ENCODE measurements around the gene NAMPT. TPM values are rescaled to one million over a fixed set of nuclear protein-coding genes. Genes with fewer than 3 reads are reported as not detected.
"Not testable (repeated sequence)": the region's sequence is repeated elsewhere in the genome, so short reads cannot be mapped to it uniquely, and the experiment has no call there.

NAMPT gene
- total RNA-seq, 4 donors from 2014 or later, result 91.8 to 99.5 (median 97.5) TPM

GRCh38 chr7:106312099-106312871, 27.5 kb upstream of the NAMPT start:
- no peak for DNase-seq
- H3K9me3 ChIP-seq, result no peaks in the 10 kb centered on the region
- no peaks in the 10 kb centered on the region for H3K36me3 ChIP-seq
- no peak overlapping the region for H3K27ac ChIP-seq
- H3K27me3 ChIP-seq, result no peaks in the 10 kb centered on the region
- no peaks in the 10 kb centered on the region for H3K4me1 ChIP-seq
- no peak overlapping the region for H3K4me3 ChIP-seq
- TF ChIP-seq CTCF (IDR thresholded peaks at IDR 0.05), result no peak
- TF ChIP-seq POLR2A (IDR thresholded peaks at IDR 0.05), result no peak

GRCh38 chr7:106309362-106309761, 24.6 kb upstream of the NAMPT start:
- H3K4me3 ChIP-seq, result no peak overlapping the region
- no peak for DNase-seq
- no peaks in the 10 kb centered on the region for H3K9me3 ChIP-seq
- TF ChIP-seq CTCF (IDR thresholded peaks at IDR 0.05), result no peak
- TF ChIP-seq POLR2A (IDR thresholded peaks at IDR 0.05), result no peak
- no peak overlapping the region for H3K27ac ChIP-seq
- no peaks in the 10 kb centered on the region for H3K4me1 ChIP-seq
- H3K27me3 ChIP-seq, result no peaks in the 10 kb centered on the region
- H3K36me3 ChIP-seq, result no peaks in the 10 kb centered on the region

GRCh38 chr7:106306256-106306655, 21.5 kb upstream of the NAMPT start:
- no peaks in the 10 kb centered on the region for H3K4me1 ChIP-seq
- H3K27ac ChIP-seq, result no peak overlapping the region
- no peak overlapping the region for H3K4me3 ChIP-seq
- TF ChIP-seq CTCF (IDR thresholded peaks at IDR 0.05) (no peak), POLR2A (IDR thresholded peaks at IDR 0.05) (no peak)
- no peaks in the 10 kb centered on the region for H3K36me3 ChIP-seq
- DNase-seq, result no peak
- no peaks in the 10 kb centered on the region for H3K9me3 ChIP-seq
- H3K27me3 ChIP-seq, result no peaks in the 10 kb centered on the region

GRCh38 chr7:106305732-106306131, 20.9 kb upstream of the NAMPT start:
- Histone ChIP-seq H3K4me3 (no peak overlapping the region), H3K4me1 (no peaks in the 10 kb centered on the region), H3K27ac (no peak overlapping the region), H3K36me3 (no peaks in the 10 kb centered on the region), H3K27me3 (no peaks in the 10 kb centered on the region), H3K9me3 (no peaks in the 10 kb centered on the region)
- TF ChIP-seq CTCF (IDR thresholded peaks at IDR 0.05) (no peak), POLR2A (IDR thresholded peaks at IDR 0.05) (no peak)
- no peak for DNase-seq

GRCh38 chr7:106304568-106304967, 19.8 kb upstream of the NAMPT start:
- TF ChIP-seq POLR2A (IDR thresholded peaks at IDR 0.05) (no peak), CTCF (IDR thresholded peaks at IDR 0.05) (no peak)
- no peaks in the 10 kb centered on the region for H3K4me1 ChIP-seq
- no peak overlapping the region for H3K4me3 ChIP-seq

GRCh38 chr7:106298631-106299030, 13.8 kb upstream of the NAMPT start:
- not testable (repeated sequence) for H3K27me3 ChIP-seq, H3K27ac ChIP-seq, H3K4me1 ChIP-seq, H3K9me3 ChIP-seq, DNase-seq, H3K4me3 ChIP-seq, H3K36me3 ChIP-seq

More at GRCh38 chr7:106304568-106304967, 19.8 kb upstream of the NAMPT start:
- Histone ChIP-seq H3K9me3 (no peaks in the 10 kb centered on the region), H3K36me3 (no peaks in the 10 kb centered on the region), H3K27ac (no peak overlapping the region), H3K27me3 (no peaks in the 10 kb centered on the region)
- no peak for DNase-seq

- not testable (repeated sequence) for H3K9me3 ChIP-seq
These were observed 13.4 kb upstream of the NAMPT start for GRCh38 chr7:106298155-106298554.

More at GRCh38 chr7:106298155-106298554, 13.4 kb upstream of the NAMPT start:
- H3K27ac ChIP-seq, H3K4me1 ChIP-seq, H3K36me3 ChIP-seq, H3K4me3 ChIP-seq, DNase-seq, H3K27me3 ChIP-seq: not testable (repeated sequence)
